Germinal center (tissue), 1 donor: ENCODE data around the gene SMIM13.
"Not testable (repeated sequence)": the region's sequence is repeated elsewhere in the genome, so short reads cannot be mapped to it uniquely, and the experiment has no call there.

Experiments
- DNase-seq: peaks from one replicate; pipeline ENCODE4 v3.0.0; 2012; ENCODE audit warnings: mixed read lengths, low spot score

Gene SMIM13

DNA sequence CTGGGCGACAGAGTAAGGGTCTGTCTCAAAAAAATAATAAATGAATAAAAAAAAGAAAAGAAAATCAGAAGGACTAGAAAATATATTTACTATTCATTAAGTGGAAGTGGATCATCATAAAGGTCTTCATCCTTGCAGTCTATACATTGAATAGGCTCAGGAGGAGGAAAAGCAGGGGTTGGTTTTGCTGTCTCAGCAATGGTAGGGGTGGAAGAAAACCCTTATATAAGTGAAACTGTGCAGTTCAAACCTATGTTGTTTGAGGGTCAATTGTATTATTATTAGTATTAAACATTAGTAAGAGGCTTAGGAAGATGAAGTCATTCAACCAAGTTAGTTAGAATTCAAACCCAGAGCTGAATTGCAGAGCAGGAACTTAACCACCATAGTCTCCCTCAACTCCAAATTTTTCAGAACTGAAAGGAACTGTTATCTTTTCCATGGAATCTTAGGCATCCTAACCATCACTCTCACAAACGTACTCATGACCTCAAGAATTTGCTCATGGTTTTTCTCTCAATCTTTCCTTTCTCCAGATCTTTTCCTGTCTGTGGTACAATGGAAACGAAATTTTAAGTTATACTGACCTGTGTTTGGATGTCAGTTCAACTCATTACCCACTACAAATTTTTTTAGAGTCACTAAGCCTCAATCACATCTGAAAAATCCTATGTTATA is 7.7 kb upstream of the SMIM13 start:
- DNase-seq, result no peak

DNA sequence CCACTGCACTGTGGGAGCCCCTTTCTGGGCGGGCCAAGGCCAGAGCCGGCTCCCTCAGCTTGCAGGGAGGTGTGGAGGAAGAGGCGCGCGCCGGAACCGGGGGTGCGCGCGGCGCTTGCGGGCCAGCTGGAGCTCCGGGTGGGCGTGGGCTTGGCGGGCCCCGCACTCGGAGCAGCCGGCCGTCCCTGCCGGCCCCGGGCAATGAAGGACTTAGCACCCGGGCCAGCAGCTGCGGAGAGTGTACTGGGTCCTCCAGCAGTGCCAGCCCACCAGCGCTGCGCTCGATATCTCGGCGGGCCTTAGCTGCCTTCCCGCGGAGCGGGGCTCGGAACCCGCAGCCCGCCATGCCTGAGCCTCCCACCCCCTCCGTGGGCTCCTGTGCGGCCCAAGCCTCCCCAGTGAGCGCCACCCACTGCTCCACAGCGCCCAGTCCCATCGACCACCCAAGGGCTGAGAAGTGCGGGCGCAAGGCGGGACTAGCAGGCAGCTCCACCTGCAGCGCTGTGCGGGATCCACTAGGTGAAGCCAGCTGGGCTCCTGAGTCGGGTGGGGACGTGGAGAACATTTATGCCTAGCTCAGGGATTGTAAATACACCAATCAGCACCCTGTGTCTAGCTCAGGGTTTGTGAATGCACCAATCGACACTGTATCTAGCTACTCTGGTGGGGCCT is 6.4 kb upstream of the SMIM13 start:
- DNase-seq, result not testable (repeated sequence)

DNA sequence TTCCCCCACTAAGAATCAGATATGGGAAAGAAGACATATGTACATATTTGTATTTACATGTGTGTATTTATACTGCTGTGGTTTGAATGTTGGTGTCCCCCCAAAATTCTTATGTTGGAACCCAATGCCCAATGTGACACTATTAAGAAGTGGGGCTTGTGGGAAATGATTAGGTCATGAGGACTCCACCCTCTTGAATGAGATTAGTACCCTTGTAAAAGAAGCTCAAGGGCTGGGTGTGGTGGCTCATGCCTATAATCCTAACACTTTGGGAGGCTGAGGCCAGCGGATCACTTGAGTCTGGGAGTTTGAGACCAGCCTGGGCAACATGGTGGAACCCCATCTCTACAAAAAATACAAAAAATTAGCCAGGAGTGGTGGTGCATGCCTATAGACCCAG is 3.9 kb upstream of the SMIM13 start:
- no peak for DNase-seq

DNA sequence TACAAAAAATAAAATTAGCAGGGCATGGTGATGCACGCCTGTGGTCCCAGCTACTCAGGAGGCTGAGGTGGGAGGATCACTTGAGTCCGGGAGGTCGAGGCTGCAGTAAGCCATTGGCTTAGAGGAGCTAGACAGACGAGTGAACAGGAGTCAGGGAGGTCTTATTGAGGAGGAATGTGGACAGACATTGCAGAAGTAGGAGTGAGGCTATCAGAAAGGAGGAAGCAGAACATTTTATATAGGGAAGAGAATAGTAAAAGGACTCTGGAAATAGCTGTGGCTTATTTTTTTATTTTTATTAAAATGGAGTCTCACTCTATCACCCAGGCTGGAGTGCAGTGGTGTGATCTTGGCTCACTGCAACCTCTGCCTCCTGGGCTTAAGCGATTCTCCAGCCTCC is 2.5 kb upstream of the SMIM13 start:
- DNase-seq, result not testable (repeated sequence)

DNA sequence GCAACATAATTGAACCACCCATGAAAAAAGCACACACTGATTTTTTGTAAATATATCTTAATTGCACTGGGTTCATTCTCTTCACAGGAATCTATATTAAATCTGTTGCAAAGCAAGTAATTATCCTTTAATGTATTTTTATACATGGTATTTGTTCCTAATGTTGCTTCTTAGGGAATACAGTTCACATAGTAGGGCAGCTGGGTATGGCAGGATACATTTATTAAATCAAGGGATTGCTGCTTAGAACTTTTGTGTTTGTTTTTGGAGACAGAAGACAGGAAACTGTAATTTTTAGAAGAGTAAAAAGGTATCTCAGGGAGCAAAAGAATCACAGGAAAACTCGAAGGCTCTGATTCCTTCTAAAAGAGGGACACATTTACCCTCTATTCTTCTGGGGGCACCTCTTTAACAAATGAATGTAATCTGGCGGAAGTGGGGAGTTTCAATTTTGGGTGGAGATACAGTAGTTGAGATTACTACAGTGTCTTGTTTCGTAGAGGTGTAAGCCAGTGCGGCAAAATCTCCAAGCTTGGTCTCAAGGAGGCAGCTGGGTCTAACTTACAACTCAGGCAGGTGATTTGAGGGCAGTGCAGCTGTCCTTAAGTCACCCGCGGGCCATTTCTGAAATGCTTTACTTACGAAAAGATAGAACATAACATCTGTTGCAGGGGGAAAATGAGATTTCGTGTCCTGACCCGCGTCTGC is 812 bp upstream of the SMIM13 start:
- peak; percentile 58 for DNase-seq

DNA sequence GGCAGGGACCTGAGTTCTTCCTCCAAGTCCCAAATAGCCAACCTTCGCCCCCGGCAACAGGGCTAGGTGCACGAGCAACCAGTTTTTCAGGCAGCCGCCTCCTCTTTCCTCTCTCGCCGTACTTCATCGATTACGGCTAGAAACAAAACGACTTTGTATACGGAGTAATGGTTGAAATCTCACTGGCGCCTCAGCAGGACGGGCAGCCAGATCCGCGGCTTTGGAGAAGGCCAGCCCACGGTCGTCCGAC is 333 bp upstream of the SMIM13 start:
- no peak for DNase-seq

DNA sequence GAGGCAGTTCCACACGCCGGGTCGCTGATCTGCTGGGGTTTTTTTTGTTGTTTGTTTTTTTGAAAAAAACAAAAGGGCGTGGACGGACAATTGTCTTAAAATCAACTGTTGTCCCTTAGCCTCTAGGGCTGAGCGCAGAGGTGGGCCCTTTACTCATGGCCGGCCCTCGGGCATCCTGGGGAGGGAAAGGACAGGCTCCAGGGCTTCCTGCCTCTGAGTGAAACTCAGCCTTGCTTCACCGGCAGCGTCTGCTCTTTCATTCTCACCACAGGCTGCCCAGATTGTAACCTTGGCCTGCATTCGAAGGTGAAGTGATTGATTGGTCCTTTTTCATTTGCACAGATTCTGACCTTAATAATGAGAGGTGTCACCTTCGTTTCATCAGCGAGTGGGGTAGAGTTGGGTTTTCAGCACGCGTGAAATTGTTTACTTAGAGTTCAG is 797 bp downstream of the SMIM13 start:
- DNase-seq, result peak; percentile 59

DNA sequence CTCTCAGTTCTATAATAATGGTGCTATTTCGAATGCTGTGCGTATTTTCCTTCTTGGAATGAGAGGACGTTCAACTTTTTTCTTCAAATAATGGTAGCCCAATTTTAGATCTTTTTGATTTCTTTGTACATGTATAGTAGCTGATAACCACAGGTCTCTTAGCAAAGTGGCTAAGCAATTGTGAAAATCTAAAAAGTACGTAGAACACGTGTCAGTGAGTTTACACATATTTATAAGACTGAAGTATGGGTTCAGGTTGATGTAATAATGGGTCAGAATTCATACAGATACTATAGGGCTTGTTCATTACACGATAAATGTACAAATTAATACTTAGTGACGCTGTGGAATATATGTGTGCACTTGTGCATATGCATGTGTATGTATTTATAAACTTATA is 1.3 kb downstream of the SMIM13 start:
- DNase-seq, result no peak

DNA sequence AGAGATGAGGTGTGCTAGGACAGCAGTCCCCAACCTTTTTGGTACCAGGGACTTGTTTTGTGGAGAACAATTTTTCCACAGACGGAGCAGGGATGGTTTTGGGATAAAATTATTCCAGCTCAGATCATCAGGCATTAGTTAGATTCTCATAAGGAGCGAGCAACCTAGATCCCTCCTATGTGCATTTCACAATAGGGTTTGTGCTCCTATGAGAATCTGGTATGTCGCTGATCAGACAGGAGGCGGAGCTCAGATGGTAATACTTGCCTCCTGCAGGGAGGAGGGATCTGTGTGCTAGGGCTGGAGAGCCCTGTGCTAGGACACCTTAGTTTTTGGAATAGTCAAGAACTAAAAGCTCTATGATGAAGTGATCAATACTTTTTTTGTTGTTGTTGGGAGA is 2.5 kb downstream of the SMIM13 start:
- no peak for DNase-seq

DNA sequence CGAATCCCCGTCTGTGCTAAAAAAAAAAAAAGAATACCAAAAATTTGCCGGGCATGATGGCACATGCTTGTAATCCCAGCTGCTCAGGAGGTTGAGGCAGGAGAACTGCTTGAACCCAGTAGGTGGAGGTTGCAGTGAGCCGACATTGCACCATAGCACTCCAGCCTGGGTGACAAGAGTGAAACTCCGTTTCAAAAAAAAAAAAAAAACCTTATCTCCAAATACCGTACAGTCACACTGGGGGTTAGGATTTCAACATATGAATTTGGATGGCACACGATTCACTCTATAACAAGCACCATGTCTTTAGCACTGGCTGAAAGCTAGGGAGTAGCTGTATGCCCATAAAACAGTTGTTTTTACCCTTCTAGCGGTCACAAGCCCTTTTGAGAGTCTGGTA is 3.8 kb downstream of the SMIM13 start:
- DNase-seq, result no peak

DNA sequence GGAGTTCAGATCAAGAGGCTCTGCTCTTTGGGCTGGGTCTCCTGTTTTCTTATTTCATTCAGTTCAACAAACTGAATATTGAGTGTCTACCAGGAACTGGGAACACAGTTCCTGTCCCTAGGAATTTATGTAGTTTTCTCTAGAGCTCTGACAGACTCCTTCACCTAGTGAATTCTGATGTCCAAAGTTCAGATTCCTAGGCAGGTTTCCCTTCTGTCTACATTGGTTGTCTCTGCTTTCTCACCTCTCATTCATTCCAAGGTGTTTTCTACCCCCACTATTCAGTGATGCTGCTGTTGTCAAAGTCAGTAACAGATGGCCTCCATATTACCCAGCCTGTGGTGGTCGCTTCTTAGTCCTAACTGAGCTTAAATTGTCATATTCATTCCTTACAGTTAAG is 4.4 kb downstream of the SMIM13 start:
- DNase-seq, result no peak

DNA sequence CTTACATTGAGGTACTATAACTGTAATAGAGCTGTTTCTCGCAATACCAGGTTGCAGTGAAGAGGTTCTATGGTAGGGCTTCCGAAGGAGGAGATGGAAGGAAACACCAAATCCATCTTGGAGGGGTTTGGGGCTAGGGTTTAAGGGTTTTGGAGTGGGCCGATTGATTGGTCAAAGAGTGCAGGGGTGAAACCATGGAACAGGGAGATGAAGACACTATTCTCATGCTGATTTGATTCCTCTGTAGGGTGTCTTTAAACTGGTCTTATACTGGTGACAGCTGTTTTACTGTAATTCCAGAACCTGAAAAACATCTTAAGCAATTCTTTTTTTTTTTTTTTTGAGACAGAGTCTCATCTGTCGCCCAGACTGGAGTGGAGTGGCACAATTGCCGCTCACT is 7.8 kb downstream of the SMIM13 start:
- DNase-seq, result no peak

DNA sequence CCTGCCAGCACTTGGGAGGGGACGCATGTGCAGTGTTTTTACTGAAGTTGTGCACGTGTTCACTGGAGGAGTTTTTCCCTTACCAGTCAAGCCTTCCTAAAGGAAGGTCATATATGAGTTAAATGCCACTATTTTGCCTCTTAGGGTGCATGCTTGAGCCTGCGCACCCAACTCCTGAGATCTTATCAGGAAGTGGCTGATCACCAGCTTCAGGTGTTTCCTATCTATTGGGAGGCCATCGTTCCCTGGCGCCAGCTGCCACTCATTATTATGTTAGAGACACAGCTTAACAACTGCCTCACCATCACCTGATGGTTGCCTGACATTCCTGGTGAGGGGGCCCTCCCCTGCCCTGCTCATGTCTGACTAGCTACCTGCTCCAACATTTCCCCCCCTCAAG is 9.4 kb downstream of the SMIM13 start:
- DNase-seq, result no peak

DNA sequence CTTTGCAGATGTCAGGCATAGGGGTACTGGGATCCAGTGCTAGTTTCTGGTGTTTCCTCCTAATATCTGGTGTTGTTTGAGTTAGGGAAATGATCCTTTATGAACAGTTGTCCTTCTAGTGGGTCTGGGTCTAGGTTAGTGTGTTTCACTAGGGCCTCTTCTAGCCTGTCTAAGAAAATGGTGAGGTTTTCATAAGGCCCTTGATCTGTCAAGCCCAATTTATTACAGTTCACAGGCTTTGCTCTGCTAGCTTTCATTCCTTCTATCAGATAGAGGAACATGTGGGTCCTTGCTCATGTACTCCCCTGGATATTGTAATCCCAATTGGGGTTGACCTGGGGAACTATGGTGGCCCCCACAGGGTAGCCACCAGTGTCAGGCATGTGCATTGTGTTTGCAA is 15.1 kb downstream of the SMIM13 start:
- no peak for DNase-seq

DNA sequence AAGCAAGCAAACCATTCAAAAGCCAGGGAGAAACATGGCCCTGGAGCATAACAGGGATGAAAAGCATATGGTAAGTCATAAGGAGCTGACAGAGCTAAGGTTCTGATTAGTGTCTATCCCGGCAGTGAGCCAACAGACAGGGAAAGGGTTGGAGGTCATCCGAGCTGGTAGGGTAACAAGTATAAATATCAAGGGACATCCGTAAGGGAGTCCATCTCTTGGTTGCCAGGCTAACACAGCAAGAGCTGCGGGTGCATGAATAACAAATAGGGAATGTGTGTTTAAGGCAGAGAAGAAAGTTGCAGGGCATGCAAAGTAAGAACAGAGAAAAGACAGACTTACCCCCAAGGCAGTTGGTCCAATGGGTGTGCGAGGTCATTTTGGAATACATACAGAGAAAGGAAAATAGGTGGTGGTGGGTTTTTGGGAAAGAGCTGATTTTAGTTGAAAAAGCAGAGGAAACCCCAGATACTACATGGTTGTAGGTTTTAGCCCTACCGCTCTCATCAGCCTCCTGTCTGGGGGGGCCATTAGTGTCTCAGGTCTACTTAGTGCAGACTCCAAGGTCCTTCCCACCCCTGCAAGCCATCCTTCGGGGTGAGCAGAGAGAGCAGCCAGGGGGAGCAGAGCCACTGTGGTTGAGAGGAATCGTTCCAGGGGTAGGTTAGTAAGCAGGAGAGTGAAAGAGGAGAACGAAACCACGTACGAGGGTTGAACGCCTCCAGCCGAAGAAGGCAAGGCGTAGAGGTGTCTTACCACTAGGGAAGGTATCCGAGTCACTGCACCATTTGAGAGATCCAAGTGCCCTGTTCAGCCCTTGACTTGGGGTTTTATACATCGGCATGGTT is 17.5 kb downstream of the SMIM13 start, which contains the start of gene ERVFRD-1:
Gene ERVFRD-1 (minus strand): TSS at position 805 of the 848 bp plus-strand sequence. CDS start 6,415 bp downstream, outside the sequence.
- no peak for DNase-seq

DNA sequence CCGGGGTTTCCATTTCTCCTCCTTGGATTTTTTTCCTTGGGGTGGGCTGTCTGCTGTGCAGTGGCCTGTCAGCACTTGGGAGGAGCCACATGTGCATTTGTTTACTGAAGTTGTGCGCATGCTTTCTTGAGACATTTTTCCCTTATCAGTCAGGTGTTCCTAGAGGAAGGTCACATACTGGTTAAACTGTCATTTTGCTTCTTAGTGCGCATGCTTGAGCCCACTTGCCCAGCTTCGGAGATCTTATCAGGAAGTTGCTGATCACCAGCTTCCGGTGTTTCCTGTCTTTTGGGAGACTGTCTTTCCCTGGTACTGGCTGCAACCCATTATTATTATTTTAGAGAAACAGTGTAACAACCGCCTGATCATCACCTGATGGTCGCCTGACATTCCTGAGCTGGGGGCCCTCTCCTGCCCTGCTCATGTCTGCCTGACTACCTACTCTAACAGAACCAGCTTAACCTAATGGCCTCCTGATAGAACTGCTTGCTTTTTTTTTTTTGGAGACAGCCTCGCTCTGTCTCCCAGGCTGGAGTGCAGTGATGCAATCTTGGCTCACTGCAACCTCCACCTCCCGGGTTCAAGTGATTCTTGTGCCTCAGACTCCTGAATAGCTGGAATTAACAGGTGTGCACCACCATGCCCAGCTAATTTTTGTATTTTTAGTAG is 18.3 kb downstream of the SMIM13 start:
- no peak for DNase-seq

DNA sequence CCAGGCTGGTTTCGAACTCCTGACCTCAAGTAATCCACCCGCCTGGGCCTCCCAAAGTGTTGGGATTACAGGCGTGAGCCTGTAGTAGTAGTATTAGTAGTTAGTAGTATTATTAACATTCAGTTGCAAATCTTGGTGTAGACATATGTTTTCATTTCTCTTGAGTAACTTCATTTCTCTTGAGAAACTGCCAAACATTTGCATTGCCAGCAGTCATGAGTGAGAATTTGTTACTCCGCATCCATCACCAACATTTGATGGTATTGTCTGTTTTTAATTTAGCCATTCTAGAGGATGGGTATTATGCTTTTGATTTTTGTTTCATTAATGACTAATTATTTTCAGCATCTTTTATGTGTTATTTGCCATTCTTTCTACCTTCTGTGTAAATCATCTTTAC is 19.4 kb downstream of the SMIM13 start:
- no peak for DNase-seq

DNA sequence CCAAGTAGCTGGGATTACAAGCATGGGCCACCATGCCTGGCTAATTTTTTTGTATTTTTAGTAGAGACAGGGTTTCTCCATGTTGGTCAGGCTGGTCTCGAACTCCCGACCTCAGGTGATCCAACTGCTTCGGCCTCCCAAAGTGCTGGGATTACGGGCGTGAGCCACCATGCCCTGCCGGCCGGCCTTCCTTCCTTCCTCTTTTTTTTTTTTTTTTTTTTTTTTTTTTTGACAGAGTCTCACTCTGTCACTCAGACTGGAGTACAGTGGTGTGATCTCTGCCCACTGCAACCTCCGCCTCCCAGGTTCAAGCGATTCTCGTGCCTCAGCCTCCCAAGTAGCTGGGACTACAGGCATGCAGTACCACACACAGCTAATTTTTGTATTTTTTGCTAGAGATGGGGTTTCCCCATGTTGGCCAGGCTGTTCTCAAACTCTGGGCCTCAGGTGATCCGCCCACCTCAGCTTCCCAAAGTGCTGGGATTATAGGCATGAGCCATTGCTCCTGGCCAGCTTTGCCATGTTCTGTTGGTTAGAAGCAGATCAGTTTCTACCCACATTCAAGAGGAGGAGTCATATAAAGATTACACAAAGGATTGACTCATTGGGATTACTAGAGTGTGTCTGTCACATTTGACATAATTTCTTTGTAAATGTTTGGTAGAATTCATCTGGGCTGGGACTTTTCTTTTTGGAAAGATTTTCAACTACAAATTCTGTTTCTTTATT is 22.3 kb downstream of the SMIM13 start:
- not testable (repeated sequence) for DNase-seq

DNA sequence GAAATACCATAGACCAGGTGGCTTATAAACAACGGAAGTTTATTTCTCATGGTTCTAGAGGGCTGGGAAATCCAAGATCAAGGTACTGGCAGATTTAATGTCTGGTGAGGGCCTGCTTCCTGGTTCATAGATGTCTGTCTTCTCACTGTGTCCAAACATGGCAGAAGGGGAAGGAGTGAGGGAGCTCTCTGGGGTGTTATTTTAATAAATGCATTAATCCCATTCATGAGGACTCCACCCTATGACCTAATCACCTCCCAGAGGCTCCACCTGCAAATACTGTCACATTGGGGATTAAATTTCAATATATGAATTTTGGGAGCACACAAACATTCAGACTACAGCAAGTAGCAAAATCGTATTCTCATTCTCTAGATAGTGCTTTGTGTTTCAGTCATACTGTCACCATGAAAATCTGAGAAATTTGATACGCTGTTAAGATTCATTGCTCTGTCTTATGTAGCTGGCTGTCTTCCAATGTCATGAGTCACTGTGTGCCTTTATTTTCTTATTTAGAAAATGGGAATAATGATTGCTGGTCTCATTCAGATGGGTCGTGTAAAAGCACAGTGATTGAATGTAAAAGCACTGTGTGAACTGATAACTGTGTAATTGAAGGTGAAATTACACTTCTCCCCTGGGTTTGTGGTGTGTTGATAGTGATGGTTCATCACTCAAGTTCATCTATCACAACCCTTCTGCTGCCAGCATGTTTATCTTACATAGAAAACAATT is 26.8 kb downstream of the SMIM13 start:
- no peak for DNase-seq

DNA sequence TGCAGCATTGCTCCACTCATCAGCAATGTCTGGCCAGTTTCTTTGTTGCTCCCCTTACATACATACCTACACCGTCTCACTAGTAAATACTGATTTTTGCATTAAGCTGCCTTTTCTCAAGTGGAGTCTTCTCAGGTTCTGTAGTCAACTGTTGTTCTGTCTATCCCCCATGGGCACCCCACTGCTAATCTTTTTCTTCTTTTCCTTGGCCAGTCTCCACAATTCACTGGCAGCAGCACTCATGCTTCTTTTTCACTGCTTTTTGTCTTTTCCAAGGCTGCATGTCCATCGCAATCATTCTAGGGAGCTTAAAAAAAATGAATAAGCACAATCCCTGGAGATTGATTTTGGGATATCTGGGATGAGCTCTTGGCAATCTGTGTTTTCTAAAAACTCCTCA is 28.2 kb downstream of the SMIM13 start:
- DNase-seq, result no peak

DNA sequence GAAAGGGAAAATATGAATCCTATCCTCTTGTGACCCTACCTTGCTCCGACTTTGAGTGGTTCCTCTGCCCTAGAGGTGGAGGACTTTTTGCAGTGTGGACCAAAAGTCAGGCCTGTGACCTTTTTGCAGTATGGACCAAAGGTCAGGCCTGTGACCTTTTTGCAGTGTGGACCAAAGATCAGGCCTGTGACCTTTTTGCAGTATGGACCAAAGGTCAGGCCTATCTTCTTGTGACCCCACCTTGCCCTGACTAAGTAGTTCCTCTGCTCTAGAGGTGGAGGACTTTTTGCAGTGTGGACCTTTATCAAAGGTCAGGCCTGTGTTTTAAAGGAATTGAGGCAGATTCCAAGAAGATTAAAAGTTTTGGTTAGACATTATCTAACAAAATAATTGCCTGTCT is 28.7 kb downstream of the SMIM13 start:
- DNase-seq, result no peak
